Measurements from ENCODE around the gene PUS3.
"Not testable (repeated sequence)": the region's sequence is repeated elsewhere in the genome, so short reads cannot be mapped to it uniquely, and the experiment has no call there.

Gene PUS3

DNA sequence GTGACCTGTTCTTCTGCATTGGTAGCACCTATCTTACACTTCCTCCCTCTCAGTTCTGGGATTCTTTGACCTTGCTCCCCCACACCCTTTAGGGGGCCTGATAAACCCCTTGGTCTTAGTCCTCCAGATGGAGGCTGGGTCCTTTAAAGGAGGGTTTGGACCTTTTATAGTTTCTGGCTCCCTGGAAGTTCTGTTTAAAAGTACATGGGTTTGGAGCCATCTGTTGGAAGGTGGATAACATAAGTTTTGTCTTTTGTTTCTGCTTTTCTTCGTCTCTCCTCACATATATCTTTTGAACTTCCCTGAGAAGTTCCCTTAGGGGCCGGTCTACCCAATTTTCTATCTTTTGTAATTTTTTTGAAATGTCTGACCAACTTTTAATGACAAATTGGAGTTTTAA is 33.5 kb downstream of the PUS3 start:
- no peak for DNase-seq

DNA sequence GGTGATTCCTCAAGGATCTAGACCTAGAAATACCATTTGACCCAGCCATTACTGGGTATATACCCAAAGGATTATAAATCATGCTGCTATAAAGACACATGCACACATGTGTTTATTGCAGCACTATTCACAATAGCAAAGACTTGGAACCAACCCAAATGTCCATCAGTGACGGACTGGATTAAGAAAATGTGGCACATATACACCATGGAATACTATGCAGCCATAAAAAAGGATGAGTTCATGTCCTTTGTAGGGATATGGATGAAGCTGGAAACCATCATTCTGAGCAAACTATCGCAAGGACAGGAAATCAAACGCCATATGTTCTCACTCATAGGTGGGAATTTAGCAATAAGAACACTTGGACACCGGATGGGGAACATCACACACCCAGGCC is 37.7 kb downstream of the PUS3 start:
- DNase-seq: not testable (repeated sequence)

GRCh38 chr11:125862786-125863185 is 40.2 kb downstream of the PUS3 start:
- not testable (repeated sequence) for DNase-seq

GRCh38 chr11:125857670-125858069 is 45.3 kb downstream of the PUS3 start:
- DNase-seq: not testable (repeated sequence)

DNA sequence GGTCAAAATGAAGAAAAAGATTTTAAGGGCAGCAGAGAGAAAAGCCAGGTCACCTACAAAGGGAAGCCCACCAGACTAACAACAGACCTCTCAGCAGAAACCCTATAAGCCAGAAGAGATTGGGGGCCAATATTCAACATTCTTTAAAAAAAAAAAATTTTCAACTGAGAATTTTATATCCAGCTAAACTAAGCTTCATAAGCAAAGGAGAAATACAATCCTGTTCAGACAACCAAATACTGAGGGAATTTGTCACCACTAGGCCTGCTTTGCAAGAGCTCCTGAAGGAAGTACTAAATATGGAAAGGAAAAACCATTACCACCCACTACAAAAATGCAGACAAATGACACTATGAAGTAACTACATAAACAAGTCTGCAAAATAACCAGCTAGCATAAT is 56.8 kb downstream of the PUS3 start:
- no peak for DNase-seq
